RWPE2 (cell line): ENCODE data around the gene EPHA5.

Source experiments
- ATAC-seq: fragments of 200-7000 bp; cut with Tn5 transposase; 3 replicates; pipeline ENCODE4 v1.9.1; 2021; ENCODE audit warnings: low read depth
- DNase-seq: peaks from one replicate; pipeline ENCODE4 v3.0.0-alpha.2; 2020; ENCODE audit warnings: low spot score
- H3K27ac ChIP-seq: fragments of 450-650 bp; 2 replicates; pipeline ENCODE4 v1.5.1; 2017; ENCODE audit warnings: mild to moderate bottlenecking; ENCODE audit not compliant: poor library complexity, severe bottlenecking
- H3K27me3 ChIP-seq: fragments of 250-450 bp; sonication (Bioruptor Pico); 2 replicates; pipeline ENCODE4 v1.5.1; 2021; ENCODE audit warnings: mild to moderate bottlenecking, moderate library complexity; ENCODE audit not compliant: insufficient read depth, poor library complexity, severe bottlenecking
- H3K36me3 ChIP-seq: fragments of 250-450 bp; sonication (Bioruptor Pico); 2 replicates; pipeline ENCODE4 v1.5.1; 2020; ENCODE audit warnings: low read depth, mild to moderate bottlenecking, moderate library complexity
- H3K4me1 ChIP-seq: fragments of 250-450 bp; sonication (Bioruptor Pico); 2 replicates; pipeline ENCODE4 v1.5.1; 2021; ENCODE audit warnings: mild to moderate bottlenecking, moderate library complexity; ENCODE audit not compliant: insufficient read depth, poor library complexity, severe bottlenecking
- H3K4me3 ChIP-seq: fragments of 250-450 bp; sonication (Bioruptor Pico); 2 replicates; pipeline ENCODE4 v1.5.1; 2021; ENCODE audit warnings: mild to moderate bottlenecking, moderate library complexity; ENCODE audit not compliant: severe bottlenecking
- H3K9me3 ChIP-seq: fragments of 250-450 bp; sonication (Bioruptor Pico); 2 replicates; pipeline ENCODE4 v1.5.1; 2021; ENCODE audit warnings: mild to moderate bottlenecking, moderate library complexity; ENCODE audit not compliant: severe bottlenecking
- TF ChIP-seq, protein P1 (sequence below): fragments of 450-650 bp; IDR thresholded peaks from one replicate; pipeline ENCODE4 v1.5.1; 2017; ENCODE audit warnings: mild to moderate bottlenecking, moderate library complexity; ENCODE audit not compliant: poor library complexity, severe bottlenecking

EPHA5 gene

DNA sequence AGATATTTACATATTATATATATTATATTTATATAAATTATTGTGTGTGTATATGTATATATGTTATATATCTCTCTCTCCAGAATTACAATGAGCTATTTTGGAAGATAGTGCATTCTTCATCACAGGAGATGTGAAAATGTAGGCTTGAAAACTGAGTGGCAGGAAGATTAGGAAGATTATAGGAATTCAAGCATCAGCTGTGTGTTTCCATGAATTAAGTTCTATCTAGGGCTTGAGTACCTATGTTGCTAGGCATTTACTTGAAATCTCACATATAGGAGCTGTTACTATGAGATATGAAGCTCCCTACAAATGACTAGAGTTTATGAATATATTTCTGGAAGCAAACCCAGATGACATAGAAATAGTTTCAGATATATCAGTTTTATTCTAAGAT is 328.7 kb downstream of the EPHA5 start:
- no peaks in the 10 kb centered on the region for H3K27me3 ChIP-seq
- no peak overlapping the region for H3K27ac ChIP-seq
- H3K36me3 ChIP-seq = no peaks in the 10 kb centered on the region
- no peaks in the 10 kb centered on the region for H3K4me1 ChIP-seq
- TF ChIP-seq, protein P1, sequence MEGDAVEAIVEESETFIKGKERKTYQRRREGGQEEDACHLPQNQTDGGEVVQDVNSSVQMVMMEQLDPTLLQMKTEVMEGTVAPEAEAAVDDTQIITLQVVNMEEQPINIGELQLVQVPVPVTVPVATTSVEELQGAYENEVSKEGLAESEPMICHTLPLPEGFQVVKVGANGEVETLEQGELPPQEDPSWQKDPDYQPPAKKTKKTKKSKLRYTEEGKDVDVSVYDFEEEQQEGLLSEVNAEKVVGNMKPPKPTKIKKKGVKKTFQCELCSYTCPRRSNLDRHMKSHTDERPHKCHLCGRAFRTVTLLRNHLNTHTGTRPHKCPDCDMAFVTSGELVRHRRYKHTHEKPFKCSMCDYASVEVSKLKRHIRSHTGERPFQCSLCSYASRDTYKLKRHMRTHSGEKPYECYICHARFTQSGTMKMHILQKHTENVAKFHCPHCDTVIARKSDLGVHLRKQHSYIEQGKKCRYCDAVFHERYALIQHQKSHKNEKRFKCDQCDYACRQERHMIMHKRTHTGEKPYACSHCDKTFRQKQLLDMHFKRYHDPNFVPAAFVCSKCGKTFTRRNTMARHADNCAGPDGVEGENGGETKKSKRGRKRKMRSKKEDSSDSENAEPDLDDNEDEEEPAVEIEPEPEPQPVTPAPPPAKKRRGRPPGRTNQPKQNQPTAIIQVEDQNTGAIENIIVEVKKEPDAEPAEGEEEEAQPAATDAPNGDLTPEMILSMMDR = no peak
- DNase-seq (no peak), ATAC-seq (no peak)
- no peaks in the 10 kb centered on the region for H3K9me3 ChIP-seq
- no peak overlapping the region for H3K4me3 ChIP-seq

DNA sequence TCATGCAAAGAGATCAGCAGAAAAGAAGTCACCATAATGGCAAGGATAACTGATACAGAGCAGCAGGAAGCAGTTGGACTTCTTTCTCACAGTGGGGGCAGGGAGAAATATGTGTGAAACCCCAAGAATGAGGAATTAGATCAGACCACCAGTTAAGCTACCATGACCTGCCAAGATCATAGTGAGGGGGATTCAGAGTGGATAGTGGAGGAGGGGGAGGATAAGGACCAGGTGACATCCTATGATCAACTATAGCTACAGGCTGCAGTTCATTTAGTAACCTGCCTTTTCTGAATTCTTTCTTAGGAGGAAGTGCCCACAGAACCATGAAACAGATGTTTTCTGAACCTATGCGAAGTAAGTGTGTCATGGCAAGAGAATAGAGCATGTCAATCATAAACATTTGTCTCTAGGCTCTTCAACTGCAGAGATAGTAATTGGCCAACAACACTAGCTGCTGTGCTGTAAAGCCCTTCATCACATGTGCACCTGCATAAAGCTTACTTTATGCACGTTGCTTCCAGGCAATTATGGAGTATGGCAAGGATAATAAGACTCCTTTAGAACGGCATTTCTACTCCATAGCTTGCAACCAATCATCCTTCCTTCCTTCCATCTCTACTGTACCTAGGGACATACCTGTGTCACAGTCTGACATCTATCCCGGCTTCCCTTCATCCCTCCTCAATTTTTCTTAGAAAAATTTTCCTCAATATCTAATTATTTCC is 329.7 kb downstream of the EPHA5 start:
- H3K27me3 ChIP-seq = no peaks in the 10 kb centered on the region
- no peaks in the 10 kb centered on the region for H3K36me3 ChIP-seq
- TF ChIP-seq, protein P1 = no peak
- no peak overlapping the region for H3K4me3 ChIP-seq
- H3K27ac ChIP-seq = no peak overlapping the region
- H3K4me1 ChIP-seq = no peaks in the 10 kb centered on the region
- ATAC-seq (no peak), DNase-seq (no peak)
- H3K9me3 ChIP-seq = no peaks in the 10 kb centered on the region

DNA sequence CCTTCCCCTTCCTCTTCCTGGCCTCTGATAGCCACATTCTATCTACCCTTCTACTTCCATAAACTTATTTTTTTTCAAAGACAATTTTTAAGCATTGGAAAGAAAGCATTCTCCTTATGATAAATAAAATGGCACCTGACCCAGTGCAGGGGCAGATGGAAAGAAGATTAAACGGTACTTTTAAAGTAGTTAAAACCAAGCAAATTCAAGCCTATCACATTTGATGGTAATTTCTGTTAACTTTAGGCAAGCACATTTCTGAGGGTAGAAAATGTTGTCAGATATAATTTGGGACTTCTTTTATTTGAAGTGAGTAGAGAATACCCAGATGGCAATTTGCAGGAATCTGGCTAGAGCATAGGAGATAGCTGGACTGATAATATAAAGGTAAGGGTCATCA is 332.9 kb downstream of the EPHA5 start:
- Histone ChIP-seq H3K4me1 (no peaks in the 10 kb centered on the region), H3K9me3 (no peaks in the 10 kb centered on the region), H3K4me3 (no peak overlapping the region), H3K36me3 (no peaks in the 10 kb centered on the region), H3K27ac (no peak overlapping the region), H3K27me3 (no peaks in the 10 kb centered on the region)
- DNase-seq (no peak), ATAC-seq (no peak)
- TF ChIP-seq, protein P1 = no peak

DNA sequence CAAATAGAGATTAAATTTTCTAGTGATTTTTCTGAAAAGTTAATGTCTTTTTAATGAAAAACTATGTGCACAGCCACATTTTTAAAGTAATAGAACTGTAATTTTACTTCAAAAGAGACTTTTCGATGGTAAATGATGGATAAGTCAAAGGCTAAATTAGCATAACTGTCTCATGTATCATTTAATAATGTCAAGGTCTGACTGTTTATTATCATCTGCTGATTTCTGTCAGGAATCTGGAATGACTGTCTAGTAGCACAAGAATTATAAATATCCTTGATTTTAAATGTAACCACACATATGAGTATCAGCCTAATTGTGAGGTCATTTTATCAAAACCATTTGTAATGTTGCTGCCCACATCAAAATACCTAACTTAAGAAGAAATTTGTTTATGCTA is 333.8 kb downstream of the EPHA5 start:
- Histone ChIP-seq H3K4me1 (no peaks in the 10 kb centered on the region), H3K27me3 (no peaks in the 10 kb centered on the region), H3K9me3 (no peaks in the 10 kb centered on the region), H3K4me3 (no peak overlapping the region), H3K36me3 (no peaks in the 10 kb centered on the region), H3K27ac (no peak overlapping the region)
- DNase-seq = no peak
- TF ChIP-seq, protein P1 = no peak
- ATAC-seq = no peak

DNA sequence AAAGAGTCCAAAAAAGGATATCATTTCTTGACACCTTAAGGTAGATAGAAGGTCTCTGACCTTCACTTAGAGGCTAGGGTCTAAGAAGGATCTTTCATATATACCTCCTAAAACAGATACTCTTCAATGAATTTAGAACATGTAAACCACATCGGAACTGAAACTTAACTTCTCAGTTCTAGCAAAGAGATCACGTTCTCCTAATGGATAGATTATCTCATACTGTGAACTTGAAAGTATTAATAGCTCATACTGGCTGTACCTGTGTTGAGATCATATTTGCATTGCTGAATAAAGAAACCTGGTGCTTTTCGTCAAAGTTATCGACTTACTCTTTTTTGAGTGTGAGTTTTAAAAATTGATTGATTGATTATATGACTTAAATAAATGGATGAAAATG is 353.8 kb downstream of the EPHA5 start:
- ATAC-seq (no peak), DNase-seq (no peak)
- Histone ChIP-seq H3K27ac (no peak overlapping the region), H3K4me3 (no peak overlapping the region), H3K4me1 (no peaks in the 10 kb centered on the region), H3K27me3 (no peaks in the 10 kb centered on the region), H3K36me3 (no peaks in the 10 kb centered on the region), H3K9me3 (no peaks in the 10 kb centered on the region)
- TF ChIP-seq, protein P1 = no peak
